Measurements from ENCODE around the gene TRANK1.
A peak's percentile ranks its signal among the peaks of the same experiment; 100 is the strongest.
"Not testable (repeated sequence)": the region's sequence is repeated elsewhere in the genome, so short reads cannot be mapped to it uniquely, and the experiment has no call there.

The TRANK1 gene

GRCh38 chr3:36911990-36912804, 32.7 kb downstream of the TRANK1 start:
- DNase-seq: no peak

GRCh38 chr3:36909666-36910065, 35.2 kb downstream of the TRANK1 start:
- DNase-seq: no peak

- no peak for DNase-seq
Observed at GRCh38 chr3:36909181-36909580, 35.7 kb downstream of the TRANK1 start.

- DNase-seq: no peak
Observed at GRCh38 chr3:36908647-36909180, 36.1 kb downstream of the TRANK1 start.

GRCh38 chr3:36907911-36908646, 36.8 kb downstream of the TRANK1 start:
- peak; percentile 60 for DNase-seq

GRCh38 chr3:36906504-36907149, 38.2 kb downstream of the TRANK1 start:
- no peak for DNase-seq

- no peak for DNase-seq
Observed at GRCh38 chr3:36905545-36905944, 39.3 kb downstream of the TRANK1 start.

GRCh38 chr3:36904641-36905040, 40.2 kb downstream of the TRANK1 start:
- DNase-seq: no peak

GRCh38 chr3:36904065-36904464, 40.8 kb downstream of the TRANK1 start:
- DNase-seq: not testable (repeated sequence)

GRCh38 chr3:36903119-36903882, 41.6 kb downstream of the TRANK1 start:
- no peak for DNase-seq

GRCh38 chr3:36901588-36901987, 43.3 kb downstream of the TRANK1 start:
- no peak for DNase-seq

GRCh38 chr3:36900474-36901443, 44.1 kb downstream of the TRANK1 start:
- DNase-seq: no peak

- DNase-seq: no peak
Observed at GRCh38 chr3:36895496-36896409, 49.1 kb downstream of the TRANK1 start.

- DNase-seq: no peak
Observed at GRCh38 chr3:36894914-36895313, 49.9 kb downstream of the TRANK1 start.

GRCh38 chr3:36893826-36894225, 51.0 kb downstream of the TRANK1 start:
- DNase-seq: no peak

GRCh38 chr3:36893137-36893557, 51.7 kb downstream of the TRANK1 start:
- DNase-seq: no peak

- DNase-seq: no peak
Observed at GRCh38 chr3:36892457-36893136, 52.3 kb downstream of the TRANK1 start.

GRCh38 chr3:36891701-36892160, 53.1 kb downstream of the TRANK1 start:
- DNase-seq: no peak

GRCh38 chr3:36891097-36891496, 53.8 kb downstream of the TRANK1 start:
- DNase-seq: not testable (repeated sequence)

All from activated effector memory CD4-positive, alpha-beta T cell treated with Interleukin-2 at 50 U/mL for 16 hours (primary cell).